VCaP (cell line): ENCODE data around the gene SHPK.
"Not testable (repeated sequence)": the region's sequence is repeated elsewhere in the genome, so short reads cannot be mapped to it uniquely, and the experiment has no call there.

Source experiments
- H3K27ac ChIP-seq: fragments of 450-650 bp; 2 replicates; pipeline ENCODE4 v1.5.1; 2017
- TF ChIP-seq, protein P1 (sequence below): fragments of 450-650 bp; conservative IDR thresholded peaks from 2 replicates; pipeline ENCODE4 v1.5.1; 2017; ENCODE audit warnings: mild to moderate bottlenecking, moderate library complexity

Gene SHPK

DNA sequence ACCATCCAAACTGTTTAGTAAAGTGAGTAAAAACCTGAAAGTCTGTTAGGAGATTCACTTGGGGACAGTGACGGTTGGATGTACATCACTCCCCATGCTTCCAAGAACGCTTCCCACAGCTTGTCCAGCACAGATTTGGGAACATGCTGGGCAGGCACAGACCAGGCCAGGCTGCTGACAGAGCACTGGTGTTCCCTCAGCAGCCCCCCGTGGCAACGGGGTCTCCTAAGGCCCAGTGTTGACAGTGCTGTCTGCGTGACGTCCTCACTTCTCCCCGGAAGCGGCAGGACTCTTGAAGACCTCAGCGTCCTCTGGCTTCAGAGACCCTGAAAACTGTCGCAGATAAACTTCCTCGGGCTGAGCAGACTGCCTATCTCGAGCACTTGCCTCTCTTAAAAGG, 69.5 kb downstream of the SHPK start:
- H3K27ac ChIP-seq, result no peak overlapping the region
- TF ChIP-seq, protein P1, sequence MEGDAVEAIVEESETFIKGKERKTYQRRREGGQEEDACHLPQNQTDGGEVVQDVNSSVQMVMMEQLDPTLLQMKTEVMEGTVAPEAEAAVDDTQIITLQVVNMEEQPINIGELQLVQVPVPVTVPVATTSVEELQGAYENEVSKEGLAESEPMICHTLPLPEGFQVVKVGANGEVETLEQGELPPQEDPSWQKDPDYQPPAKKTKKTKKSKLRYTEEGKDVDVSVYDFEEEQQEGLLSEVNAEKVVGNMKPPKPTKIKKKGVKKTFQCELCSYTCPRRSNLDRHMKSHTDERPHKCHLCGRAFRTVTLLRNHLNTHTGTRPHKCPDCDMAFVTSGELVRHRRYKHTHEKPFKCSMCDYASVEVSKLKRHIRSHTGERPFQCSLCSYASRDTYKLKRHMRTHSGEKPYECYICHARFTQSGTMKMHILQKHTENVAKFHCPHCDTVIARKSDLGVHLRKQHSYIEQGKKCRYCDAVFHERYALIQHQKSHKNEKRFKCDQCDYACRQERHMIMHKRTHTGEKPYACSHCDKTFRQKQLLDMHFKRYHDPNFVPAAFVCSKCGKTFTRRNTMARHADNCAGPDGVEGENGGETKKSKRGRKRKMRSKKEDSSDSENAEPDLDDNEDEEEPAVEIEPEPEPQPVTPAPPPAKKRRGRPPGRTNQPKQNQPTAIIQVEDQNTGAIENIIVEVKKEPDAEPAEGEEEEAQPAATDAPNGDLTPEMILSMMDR, result no peak

DNA sequence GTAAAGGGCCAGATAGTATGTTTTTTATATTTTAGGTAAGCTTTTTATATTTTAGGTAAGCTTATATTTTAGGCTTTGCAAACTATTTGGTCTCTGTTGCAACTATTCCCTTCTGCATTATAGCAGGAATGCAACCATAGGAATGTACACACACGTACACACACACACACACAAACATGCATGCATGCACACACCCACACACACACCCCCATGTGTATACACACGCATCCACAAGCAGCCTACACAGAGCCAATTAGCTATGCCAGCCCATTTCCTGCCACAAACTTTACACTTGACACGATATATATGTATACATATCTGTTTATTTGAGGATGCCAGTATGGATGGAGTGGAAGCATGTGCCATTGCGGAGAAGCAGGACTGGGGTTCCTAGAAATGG, 70.9 kb downstream of the SHPK start:
- no peak overlapping the region for H3K27ac ChIP-seq
- TF ChIP-seq, protein P1, result no peak

DNA sequence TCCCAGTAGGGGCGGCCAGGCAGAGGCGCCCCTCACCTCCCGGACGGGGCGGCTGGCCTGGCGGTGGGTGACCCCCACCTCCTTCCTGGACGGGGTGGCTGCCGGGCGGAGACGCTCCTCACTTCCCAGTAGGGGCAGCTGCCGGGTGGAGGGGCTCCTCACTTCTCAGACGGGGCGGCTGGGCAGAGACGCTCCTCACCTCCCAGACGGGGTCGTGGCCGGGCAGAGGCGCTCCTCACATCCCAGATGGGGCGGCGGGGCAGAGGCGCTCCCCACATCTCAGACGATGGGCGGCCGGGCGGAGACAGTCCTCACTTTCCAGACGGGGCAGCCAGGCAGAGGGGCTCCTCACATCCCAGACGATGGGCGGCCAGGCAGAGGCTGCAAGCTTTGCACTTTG, 71.8 kb downstream of the SHPK start:
- H3K27ac ChIP-seq, result not testable (repeated sequence)

DNA sequence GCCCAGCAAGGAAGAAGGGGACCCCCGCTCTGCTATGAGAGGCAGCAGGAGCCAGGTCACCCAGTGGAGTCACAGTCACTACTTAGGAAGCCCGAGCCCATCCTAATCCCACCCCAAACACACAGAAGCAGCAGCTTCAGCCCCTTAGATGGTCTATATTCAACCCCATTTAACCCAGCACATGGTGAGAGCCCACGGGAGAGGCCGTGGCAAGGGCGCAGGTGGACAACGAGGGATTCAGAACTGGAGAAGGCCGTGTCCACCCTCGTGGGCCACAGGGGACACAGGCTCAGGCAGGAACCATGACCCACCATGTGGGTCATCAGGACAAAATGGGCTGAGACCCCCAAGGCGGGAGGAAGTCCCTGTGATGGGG, 76.8 kb downstream of the SHPK start:
- TF ChIP-seq, protein P1, result no peak
- no peak overlapping the region for H3K27ac ChIP-seq

DNA sequence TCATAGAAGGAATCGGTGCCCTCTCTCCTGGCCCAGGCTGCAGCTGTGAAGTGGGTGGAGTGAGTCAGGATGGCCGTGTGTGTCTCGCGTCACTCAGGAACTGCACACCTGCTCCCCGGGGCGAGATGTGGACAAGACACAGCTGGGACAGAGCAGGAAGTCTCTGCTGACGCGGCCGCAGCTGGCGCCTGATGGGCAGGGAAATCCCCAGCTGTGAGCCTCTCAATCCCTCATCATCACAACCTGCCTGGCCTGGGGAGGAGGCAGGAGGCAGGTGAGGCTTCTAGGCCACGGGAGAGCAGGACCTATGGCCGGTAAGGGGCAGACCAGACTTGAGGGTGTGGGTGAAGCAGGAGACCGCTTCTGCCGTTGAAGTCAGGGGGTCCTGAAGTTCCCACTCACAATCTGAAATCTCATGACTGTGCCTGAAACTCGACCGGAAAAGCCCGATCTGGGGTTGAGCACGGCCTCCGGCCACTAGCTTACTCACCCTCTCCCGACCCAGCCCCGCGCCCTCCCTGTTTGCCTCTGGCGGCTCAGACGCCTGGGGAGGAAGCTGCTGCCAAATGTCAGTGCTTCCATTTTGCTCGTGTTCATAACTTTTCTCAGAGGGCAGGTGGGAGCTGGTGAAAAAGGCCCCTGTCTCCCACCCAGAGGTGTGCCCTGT, 77.3 kb downstream of the SHPK start:
- TF ChIP-seq, protein P1, result no peak
- no peak overlapping the region for H3K27ac ChIP-seq
